GM18517 (cell line): Measurements from ENCODE around the gene METRN.
"Not testable (repeated sequence)": the region's sequence is repeated elsewhere in the genome, so short reads cannot be mapped to it uniquely, and the experiment has no call there.

Experiments used
- ATAC-seq: cut with Tn5 transposase; IDR thresholded peaks from one replicate; pipeline ENCODE4 v1.9.1; 2021; ENCODE audit warnings: mild to moderate bottlenecking, moderate library complexity; ENCODE audit not compliant: unreplicated experiment

METRN gene

GRCh38 chr16:691242-691641 is 23.7 kb upstream of the METRN start:
- not testable (repeated sequence) for ATAC-seq

DNA sequence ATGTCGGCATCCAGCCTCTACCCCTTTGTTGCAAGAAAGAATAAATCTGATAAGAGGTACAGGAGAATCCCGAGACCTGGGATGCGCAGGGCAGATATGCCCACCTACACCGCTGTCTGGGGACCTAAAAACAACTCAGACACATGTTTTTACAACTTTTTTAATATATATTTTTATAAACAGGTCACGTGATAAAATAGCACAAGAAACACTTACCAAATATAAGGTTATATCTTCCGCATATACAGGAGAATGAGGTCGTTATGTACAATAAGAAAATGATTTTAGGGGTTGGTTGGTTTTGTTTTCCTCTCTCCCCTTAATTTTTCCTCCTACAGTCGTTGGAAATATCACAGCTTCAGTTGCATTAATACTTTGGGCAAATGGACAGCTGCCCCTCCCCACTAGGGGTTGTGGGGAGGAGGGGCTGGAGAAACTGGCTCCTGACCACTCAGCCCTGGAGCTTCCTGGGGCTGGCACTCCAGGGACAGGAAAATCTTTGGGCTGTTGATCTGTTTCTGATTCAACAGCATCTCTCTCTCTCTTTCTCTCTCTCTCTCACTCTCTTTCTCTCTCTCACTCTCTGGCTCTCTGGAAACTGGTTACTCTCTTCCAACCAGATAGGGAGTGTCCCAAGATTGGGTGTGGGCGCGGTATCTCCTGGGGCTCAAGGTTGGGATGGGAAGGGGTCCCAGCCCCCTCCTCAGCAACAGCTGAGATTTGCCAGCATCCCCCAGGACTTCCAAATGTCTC is 22.4 kb upstream of the METRN start:
- ATAC-seq: no peak

DNA sequence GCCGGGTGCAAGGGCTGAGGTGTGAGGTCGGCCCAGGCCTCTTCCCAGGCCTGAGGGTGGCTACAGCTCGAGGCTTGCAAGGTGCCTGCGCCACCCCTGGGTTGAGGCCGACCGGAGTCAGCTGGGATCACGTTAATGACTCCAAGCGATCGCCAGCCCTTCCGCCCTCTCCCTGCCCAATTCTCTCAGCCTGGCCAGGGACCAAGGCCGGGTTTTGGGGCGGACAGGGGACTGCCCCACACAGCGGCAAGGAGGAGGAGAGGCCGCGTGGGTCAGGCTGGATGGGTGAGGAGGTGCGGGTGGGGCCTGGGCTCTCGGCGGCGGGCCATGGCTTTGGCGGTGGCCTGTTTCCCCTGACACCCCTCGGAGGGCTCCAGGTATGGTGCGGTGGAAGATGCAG is 21.6 kb upstream of the METRN start:
- no peak for ATAC-seq

GRCh38 chr16:693766-694165 is 21.2 kb upstream of the METRN start:
- ATAC-seq: no peak

GRCh38 chr16:694187-694862 is 20.6 kb upstream of the METRN start:
- ATAC-seq: no peak

GRCh38 chr16:694863-695354 is 20.0 kb upstream of the METRN start:
- ATAC-seq: no peak

GRCh38 chr16:695355-696089 is 19.4 kb upstream of the METRN start:
- ATAC-seq: no peak

GRCh38 chr16:698911-699671 is 15.8 kb upstream of the METRN start:
- ATAC-seq: no peak

DNA sequence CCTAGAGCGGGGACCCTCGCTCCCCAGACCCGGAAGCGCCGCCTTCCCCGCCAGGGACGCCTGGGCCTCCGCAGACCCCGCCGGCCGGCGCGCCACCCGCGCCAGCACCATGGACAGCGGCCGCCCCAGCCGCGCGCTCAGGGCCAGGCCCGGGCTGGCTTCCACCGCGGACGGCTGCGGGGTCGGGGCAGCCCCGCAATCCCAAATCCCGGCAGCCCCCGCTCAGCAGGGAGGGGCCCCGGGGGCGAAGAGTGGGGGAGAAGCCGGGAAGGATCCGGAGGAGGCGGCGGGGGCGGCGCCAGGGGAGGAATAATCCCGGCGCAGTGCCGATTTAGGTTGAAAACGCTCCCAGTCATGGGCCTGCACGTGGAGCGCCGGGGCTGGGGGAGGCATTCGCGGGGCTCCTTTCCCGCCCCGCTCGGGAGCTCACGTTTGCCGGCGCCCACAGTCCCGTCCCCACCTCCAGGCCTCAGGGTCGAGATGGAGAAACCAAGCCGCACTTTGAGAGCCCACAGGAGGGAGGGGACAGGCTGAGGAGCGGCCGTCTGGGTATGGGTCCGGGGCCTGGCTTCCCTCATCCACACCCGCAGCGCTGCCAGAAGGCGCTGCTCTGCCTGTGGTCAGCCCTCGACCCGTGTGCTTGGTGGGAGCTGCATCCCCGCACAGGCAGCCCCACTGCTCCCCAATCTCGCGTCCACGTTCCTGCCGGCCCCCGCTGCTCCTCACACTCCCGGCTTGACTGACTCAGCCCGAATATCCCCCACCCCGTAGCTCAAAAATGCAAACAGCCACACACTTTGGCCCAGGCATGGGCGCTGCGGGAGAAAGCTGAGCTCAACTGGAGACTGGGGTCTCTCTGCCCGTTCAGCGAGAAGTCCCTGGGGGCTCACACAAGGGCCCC is 14.0 kb upstream of the METRN start:
- no peak for ATAC-seq

GRCh38 chr16:702341-702740 is 12.6 kb upstream of the METRN start:
- no peak for ATAC-seq

- no peak for ATAC-seq
These were observed 11.5 kb upstream of the METRN start for GRCh38 chr16:703406-703805.

- ATAC-seq: no peak
These were observed 10.9 kb upstream of the METRN start for GRCh38 chr16:704047-704446.

GRCh38 chr16:704552-705380 is 10.2 kb upstream of the METRN start:
- ATAC-seq: no peak

GRCh38 chr16:705431-706188 is 9.3 kb upstream of the METRN start, which contains the start of gene FBXL16:
TSS of gene FBXL16 (minus strand) at chr16:705801. CDS start at chr16:697405, 8,396 bp downstream.
- ATAC-seq: no peak

DNA sequence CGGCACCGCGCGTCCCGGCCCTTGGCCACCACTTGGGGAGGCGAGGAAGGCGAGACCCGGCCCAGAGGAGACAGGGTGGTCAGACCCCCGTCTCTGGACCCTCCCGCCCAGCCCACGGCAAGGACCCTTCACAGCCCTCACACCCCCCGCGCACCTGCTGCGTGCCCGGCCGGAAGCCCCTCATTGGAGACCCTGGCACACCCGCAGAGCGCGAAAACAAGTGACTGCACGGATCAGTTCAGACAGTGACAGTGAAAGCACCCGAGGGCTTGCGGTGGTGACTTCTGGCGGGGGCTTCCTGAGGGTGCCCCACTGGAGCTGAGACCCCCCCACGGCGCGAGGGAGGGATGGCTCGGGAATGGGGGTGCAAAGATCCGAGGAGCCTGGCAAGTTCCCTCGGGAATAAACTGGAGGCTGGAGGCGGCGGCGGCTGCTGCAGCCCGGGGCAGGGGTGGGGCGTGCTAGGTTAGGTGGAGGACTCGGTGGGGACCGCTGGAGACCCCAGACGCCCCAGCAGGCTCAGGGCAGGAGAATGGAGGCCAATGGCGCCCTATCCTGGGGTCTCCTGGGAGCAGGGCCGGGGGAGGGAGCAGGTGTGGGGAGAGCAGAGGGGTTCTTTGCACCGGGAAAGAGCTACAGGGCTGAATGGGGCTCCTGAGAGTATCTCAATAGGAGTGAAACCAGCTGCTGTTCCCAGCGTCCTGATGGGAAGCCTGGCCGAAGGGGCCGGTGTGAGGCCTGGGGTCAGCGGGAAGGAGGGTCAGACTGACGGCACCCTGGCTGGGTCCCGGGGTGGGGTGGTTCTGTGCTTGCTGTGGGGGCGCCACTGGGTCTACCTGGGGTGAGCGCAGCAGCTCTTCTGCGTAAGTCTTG is 8.5 kb upstream of the METRN start:
- no peak for ATAC-seq

- ATAC-seq: no peak
These were observed 7.8 kb upstream of the METRN start for GRCh38 chr16:707062-707538.

DNA sequence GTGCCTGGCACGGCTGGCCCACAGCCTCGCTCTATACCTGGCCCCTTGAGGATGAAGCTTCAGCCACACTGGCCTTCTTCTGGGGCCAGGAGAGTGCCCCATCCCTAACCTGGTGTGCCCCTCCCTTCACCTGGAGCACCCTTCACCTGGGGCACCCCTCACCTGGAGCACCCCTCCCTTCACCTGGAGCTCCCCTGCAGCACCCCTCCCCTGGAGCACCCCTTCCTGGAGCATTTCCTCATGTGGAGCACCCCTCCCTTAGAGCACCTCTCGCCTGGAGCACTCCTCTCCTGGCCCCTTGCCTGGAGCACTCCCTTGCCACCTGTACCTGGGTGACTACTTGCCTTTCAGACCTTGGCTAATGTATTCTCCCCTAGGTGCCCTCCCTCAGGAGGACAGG is 6.9 kb upstream of the METRN start:
- ATAC-seq: no peak
